ENCODE data around the gene STRIP1.

- TF ChIP-seq CTCF (IDR thresholded peaks at IDR 0.05; ENCODE audit: insufficient read depth, low read length, poor library complexity, severe bottlenecking) (no peak), EZH2phosphoT487 (conservative IDR thresholded peaks at IDR 0.05; ENCODE audit: low read length) (no peak)
Observed at GRCh38 chr1:110092991-110093390, 58.6 kb downstream of the STRIP1 start.

Measured in SU-DHL-6 (cell line).